Measurements from ENCODE around the gene MRPL18.

MRPL18 gene

DNA sequence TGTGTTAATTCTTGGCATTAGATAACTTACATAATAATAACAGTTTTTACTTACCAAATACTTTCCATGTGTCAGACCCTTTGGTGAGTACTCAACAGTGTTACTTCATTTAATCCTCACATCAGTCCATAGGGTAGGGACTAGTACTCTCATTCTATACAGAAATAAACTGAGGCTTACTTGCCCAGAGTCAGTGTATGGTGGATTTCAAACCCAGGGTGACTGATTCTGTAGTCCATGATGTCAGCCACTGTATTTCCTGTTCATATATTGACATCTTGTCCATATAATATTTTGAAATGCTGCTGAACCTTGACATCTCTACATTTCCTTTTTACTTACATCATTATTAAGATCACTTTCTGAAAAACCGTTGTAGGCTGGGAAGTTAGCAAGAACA, 7.3 kb downstream of the MRPL18 start:
- Histone ChIP-seq H3K9me3 (ENCODE audit: control insufficient read depth in 1 of 2, low read length in 2 of 2) (no peaks in the 10 kb centered on the region), H3K27me3 (ENCODE audit: control insufficient read depth in 1 of 2, insufficient read depth in 2 of 2, low read length in 2 of 2) (no peaks in the 10 kb centered on the region), H3K4me3 (ENCODE audit: low read depth in 1 of 2, low read length in 2 of 2) (no peak overlapping the region), H3K36me3 (ENCODE audit: control insufficient read depth in 1 of 2, insufficient read depth in 2 of 2, low read length in 2 of 2) (peaks cover 17 to 53% of the 10 kb centered on the region in 2 donors), H3K27ac (ENCODE audit: low read depth, low read length) (no peak overlapping the region), H3K9ac (ENCODE audit: low read depth in 1 of 2, low read length in 2 of 2) (no peak overlapping the region), H3K4me1 (ENCODE audit: control insufficient read depth in 1 of 2, insufficient read depth in 2 of 2, low read length in 2 of 2) (peaks cover under 1 to 7% of the 10 kb centered on the region in 2 donors)

GRCh38 chr6:159800141-159800865, 10.0 kb downstream of the MRPL18 start, which contains the start of gene PNLDC1:
PNLDC1 (plus strand) TSS chr6:159800276; CDS start chr6:159800308, 32 bp downstream.
- Histone ChIP-seq H3K9ac (ENCODE audit: low read depth in 1 of 2, low read length in 2 of 2) (no peak within 1 kb of the TSS), H3K4me1 (ENCODE audit: control insufficient read depth in 1 of 2, insufficient read depth in 2 of 2, low read length in 2 of 2) (no peaks in the 10 kb centered on the region), H3K9me3 (ENCODE audit: control insufficient read depth in 1 of 2, low read length in 2 of 2) (no peaks in the 10 kb centered on the region), H3K36me3 (ENCODE audit: control insufficient read depth in 1 of 2, insufficient read depth in 2 of 2, low read length in 2 of 2) (peaks cover 17 to 43% of the 10 kb centered on the region in 2 donors), H3K4me3 (ENCODE audit: low read depth in 1 of 2, low read length in 2 of 2) (no peak within 1 kb of the TSS), H3K27ac (ENCODE audit: low read depth, low read length) (no peak within 1 kb of the TSS), H3K27me3 (ENCODE audit: control insufficient read depth in 1 of 2, insufficient read depth in 2 of 2, low read length in 2 of 2) (no peaks in the 10 kb centered on the region)

DNA sequence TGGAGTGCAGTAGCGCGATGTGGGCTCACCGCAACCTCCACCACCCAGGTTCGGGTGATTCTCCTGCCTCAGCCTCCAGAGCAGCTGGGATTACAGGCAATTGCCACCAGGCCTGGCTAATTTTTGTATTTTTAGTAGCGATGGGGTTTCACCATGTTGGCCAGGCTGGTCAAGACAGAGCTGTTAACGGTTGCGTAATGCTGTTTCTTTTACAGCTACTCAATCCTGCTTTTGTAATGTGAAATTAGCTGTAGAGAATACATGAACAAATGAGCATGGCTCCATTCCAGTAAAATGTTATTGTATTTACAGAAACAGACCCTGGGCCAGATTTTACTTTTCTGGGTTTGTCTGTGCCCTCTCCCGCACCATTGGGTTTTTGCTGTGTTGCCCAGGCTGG, 11.7 kb downstream of the MRPL18 start:
- peaks cover 0 to 4% of the 10 kb centered on the region in 2 donors for H3K4me1 ChIP-seq (ENCODE audit: control insufficient read depth in 1 of 2, insufficient read depth in 2 of 2, low read length in 2 of 2)
- H3K27ac ChIP-seq (ENCODE audit: low read depth, low read length) = no peak overlapping the region
- no peak overlapping the region for H3K9ac ChIP-seq (ENCODE audit: low read depth in 1 of 2, low read length in 2 of 2)
- no peak overlapping the region for H3K4me3 ChIP-seq (ENCODE audit: low read depth in 1 of 2, low read length in 2 of 2)
- no peaks in the 10 kb centered on the region for H3K27me3 ChIP-seq (ENCODE audit: control insufficient read depth in 1 of 2, insufficient read depth in 2 of 2, low read length in 2 of 2)
- peaks cover 17 to 33% of the 10 kb centered on the region in 2 donors for H3K36me3 ChIP-seq (ENCODE audit: control insufficient read depth in 1 of 2, insufficient read depth in 2 of 2, low read length in 2 of 2)
- H3K9me3 ChIP-seq (ENCODE audit: control insufficient read depth in 1 of 2, low read length in 2 of 2) = no peaks in the 10 kb centered on the region

- Histone ChIP-seq H3K4me3 (ENCODE audit: low read depth in 1 of 2, low read length in 2 of 2) (no peak overlapping the region), H3K9ac (ENCODE audit: low read depth in 1 of 2, low read length in 2 of 2) (no peak overlapping the region), H3K9me3 (ENCODE audit: control insufficient read depth in 1 of 2, low read length in 2 of 2) (no peaks in the 10 kb centered on the region), H3K4me1 (ENCODE audit: control insufficient read depth in 1 of 2, insufficient read depth in 2 of 2, low read length in 2 of 2) (peaks cover 4 to 5% of the 10 kb centered on the region in 2 donors), H3K27ac (ENCODE audit: low read depth, low read length) (no peak overlapping the region), H3K27me3 (ENCODE audit: control insufficient read depth in 1 of 2, insufficient read depth in 2 of 2, low read length in 2 of 2) (no peaks in the 10 kb centered on the region), H3K36me3 (ENCODE audit: control insufficient read depth in 1 of 2, insufficient read depth in 2 of 2, low read length in 2 of 2) (peaks cover 0 to 7% of the 10 kb centered on the region in 2 donors)
Observed at GRCh38 chr6:159804504-159804903, 14.2 kb downstream of the MRPL18 start.

GRCh38 chr6:159805440-159806020, 15.3 kb downstream of the MRPL18 start:
- no peaks in the 10 kb centered on the region for H3K27me3 ChIP-seq (ENCODE audit: control insufficient read depth in 1 of 2, insufficient read depth in 2 of 2, low read length in 2 of 2)
- no peaks in the 10 kb centered on the region for H3K36me3 ChIP-seq (ENCODE audit: control insufficient read depth in 1 of 2, insufficient read depth in 2 of 2, low read length in 2 of 2)
- H3K4me3 ChIP-seq (ENCODE audit: low read depth in 1 of 2, low read length in 2 of 2) = no peak overlapping the region
- H3K9me3 ChIP-seq (ENCODE audit: control insufficient read depth in 1 of 2, low read length in 2 of 2) = no peaks in the 10 kb centered on the region
- H3K9ac ChIP-seq (ENCODE audit: low read depth in 1 of 2, low read length in 2 of 2) = no peak overlapping the region
- H3K27ac ChIP-seq (ENCODE audit: low read depth, low read length) = no peak overlapping the region
- peaks cover 4 to 5% of the 10 kb centered on the region in 2 donors for H3K4me1 ChIP-seq (ENCODE audit: control insufficient read depth in 1 of 2, insufficient read depth in 2 of 2, low read length in 2 of 2)

- no peaks in the 10 kb centered on the region for H3K36me3 ChIP-seq (ENCODE audit: control insufficient read depth in 1 of 2, insufficient read depth in 2 of 2, low read length in 2 of 2)
- no peak overlapping the region for H3K27ac ChIP-seq (ENCODE audit: low read depth, low read length)
- no peaks in the 10 kb centered on the region for H3K9me3 ChIP-seq (ENCODE audit: control insufficient read depth in 1 of 2, low read length in 2 of 2)
- H3K4me1 ChIP-seq (ENCODE audit: control insufficient read depth in 1 of 2, insufficient read depth in 2 of 2, low read length in 2 of 2) = peaks cover 4 to 5% of the 10 kb centered on the region in 2 donors
- H3K9ac ChIP-seq (ENCODE audit: low read depth in 1 of 2, low read length in 2 of 2) = no peak overlapping the region
- no peak overlapping the region for H3K4me3 ChIP-seq (ENCODE audit: low read depth in 1 of 2, low read length in 2 of 2)
- H3K27me3 ChIP-seq (ENCODE audit: control insufficient read depth in 1 of 2, insufficient read depth in 2 of 2, low read length in 2 of 2) = no peaks in the 10 kb centered on the region
Observed at GRCh38 chr6:159806021-159806458, 15.8 kb downstream of the MRPL18 start.

DNA sequence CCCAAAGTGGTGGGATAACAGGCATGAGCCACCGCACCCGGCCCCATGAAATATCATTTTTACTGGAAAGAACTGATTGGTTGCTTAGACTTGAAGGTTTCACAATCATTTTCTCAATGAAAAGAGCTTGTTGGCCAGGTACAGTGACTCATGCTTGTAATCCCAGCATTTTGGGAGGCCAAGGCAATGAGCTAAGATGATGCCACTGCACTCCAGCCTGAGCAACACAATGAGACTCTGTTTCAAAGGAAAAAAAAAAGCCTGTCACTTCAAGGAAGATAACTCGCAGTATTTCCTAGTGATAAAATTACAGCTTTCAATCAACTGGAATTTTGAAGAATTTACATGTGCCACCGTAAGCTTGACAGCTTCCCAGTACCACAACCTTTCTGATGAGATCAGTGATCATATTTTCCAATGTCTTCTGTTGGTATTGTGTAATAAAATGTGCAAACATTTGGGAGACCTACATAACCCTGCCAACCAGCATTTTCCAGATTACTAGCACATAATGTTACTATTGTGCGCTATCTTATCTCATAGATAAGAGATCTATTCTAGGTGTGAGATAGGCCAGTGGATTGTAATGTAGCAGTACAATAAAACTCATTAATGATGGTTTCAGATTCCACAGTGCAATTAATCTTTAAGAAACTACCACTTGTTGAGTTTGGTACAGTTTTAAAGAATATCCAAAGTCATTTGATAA, 17.0 kb downstream of the MRPL18 start:
- no peak overlapping the region for H3K9ac ChIP-seq (ENCODE audit: low read depth in 1 of 2, low read length in 2 of 2)
- H3K9me3 ChIP-seq (ENCODE audit: control insufficient read depth in 1 of 2, low read length in 2 of 2) = no peaks in the 10 kb centered on the region
- no peak overlapping the region for H3K27ac ChIP-seq (ENCODE audit: low read depth, low read length)
- H3K4me1 ChIP-seq (ENCODE audit: control insufficient read depth in 1 of 2, insufficient read depth in 2 of 2, low read length in 2 of 2) = peaks cover 4 to 5% of the 10 kb centered on the region in 2 donors
- no peak overlapping the region for H3K4me3 ChIP-seq (ENCODE audit: low read depth in 1 of 2, low read length in 2 of 2)
- no peaks in the 10 kb centered on the region for H3K36me3 ChIP-seq (ENCODE audit: control insufficient read depth in 1 of 2, insufficient read depth in 2 of 2, low read length in 2 of 2)
- H3K27me3 ChIP-seq (ENCODE audit: control insufficient read depth in 1 of 2, insufficient read depth in 2 of 2, low read length in 2 of 2) = no peaks in the 10 kb centered on the region

GRCh38 chr6:159808647-159809046, 18.4 kb downstream of the MRPL18 start:
- H3K27ac ChIP-seq (ENCODE audit: low read depth, low read length) = no peak overlapping the region
- H3K9ac ChIP-seq (ENCODE audit: low read depth in 1 of 2, low read length in 2 of 2) = no peak overlapping the region

GRCh38 chr6:159809149-159809548, 18.9 kb downstream of the MRPL18 start:
- H3K36me3 ChIP-seq (ENCODE audit: control insufficient read depth in 1 of 2, insufficient read depth in 2 of 2, low read length in 2 of 2) = no peaks in the 10 kb centered on the region
- H3K27me3 ChIP-seq (ENCODE audit: control insufficient read depth in 1 of 2, insufficient read depth in 2 of 2, low read length in 2 of 2) = no peaks in the 10 kb centered on the region
- H3K4me1 ChIP-seq (ENCODE audit: control insufficient read depth in 1 of 2, insufficient read depth in 2 of 2, low read length in 2 of 2) = peaks cover 4 to 5% of the 10 kb centered on the region in 2 donors
- H3K9me3 ChIP-seq (ENCODE audit: control insufficient read depth in 1 of 2, low read length in 2 of 2) = no peaks in the 10 kb centered on the region
- H3K27ac ChIP-seq (ENCODE audit: low read depth, low read length) = no peak overlapping the region
- H3K9ac ChIP-seq (ENCODE audit: low read depth in 1 of 2, low read length in 2 of 2) = no peak overlapping the region
- no peak overlapping the region for H3K4me3 ChIP-seq (ENCODE audit: low read depth in 1 of 2, low read length in 2 of 2)

More at GRCh38 chr6:159808647-159809046, 18.4 kb downstream of the MRPL18 start:
- Histone ChIP-seq H3K36me3 (ENCODE audit: control insufficient read depth in 1 of 2, insufficient read depth in 2 of 2, low read length in 2 of 2) (no peaks in the 10 kb centered on the region), H3K9me3 (ENCODE audit: control insufficient read depth in 1 of 2, low read length in 2 of 2) (no peaks in the 10 kb centered on the region), H3K27me3 (ENCODE audit: control insufficient read depth in 1 of 2, insufficient read depth in 2 of 2, low read length in 2 of 2) (no peaks in the 10 kb centered on the region), H3K4me3 (ENCODE audit: low read depth in 1 of 2, low read length in 2 of 2) (no peak overlapping the region), H3K4me1 (ENCODE audit: control insufficient read depth in 1 of 2, insufficient read depth in 2 of 2, low read length in 2 of 2) (peaks cover 4 to 5% of the 10 kb centered on the region in 2 donors)

DNA sequence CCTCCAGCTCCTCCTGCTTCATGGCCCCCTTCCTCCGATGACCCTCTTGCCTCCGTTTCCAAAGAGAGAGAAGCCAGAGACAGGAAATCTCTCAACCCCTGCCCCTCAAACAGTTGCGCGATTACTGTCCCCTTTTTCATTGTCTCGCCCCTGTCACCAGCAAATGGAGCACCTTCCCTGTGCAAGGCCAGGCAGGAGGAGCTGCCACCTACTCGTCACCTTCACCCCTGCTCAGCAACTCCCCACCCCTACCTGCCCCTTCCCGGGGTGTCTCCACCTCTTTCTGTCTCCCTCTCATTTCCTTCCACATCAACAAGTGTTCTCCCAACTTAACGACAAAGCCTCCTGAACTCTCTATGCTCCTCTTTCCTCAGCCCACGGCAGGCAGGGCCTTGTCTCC, 23.5 kb downstream of the MRPL18 start:
- Histone ChIP-seq H3K27ac (ENCODE audit: low read depth, low read length) (no peak overlapping the region), H3K4me3 (ENCODE audit: low read depth in 1 of 2, low read length in 2 of 2) (no peak overlapping the region), H3K9ac (ENCODE audit: low read depth in 1 of 2, low read length in 2 of 2) (no peak overlapping the region), H3K36me3 (ENCODE audit: control insufficient read depth in 1 of 2, insufficient read depth in 2 of 2, low read length in 2 of 2) (no peaks in the 10 kb centered on the region), H3K9me3 (ENCODE audit: control insufficient read depth in 1 of 2, low read length in 2 of 2) (no peaks in the 10 kb centered on the region), H3K4me1 (ENCODE audit: control insufficient read depth in 1 of 2, insufficient read depth in 2 of 2, low read length in 2 of 2) (no peaks in the 10 kb centered on the region), H3K27me3 (ENCODE audit: control insufficient read depth in 1 of 2, insufficient read depth in 2 of 2, low read length in 2 of 2) (no peaks in the 10 kb centered on the region)

Measured in duodenal mucosa (tissue), 2 donors.